HG03175 (cell line): Measurements from ENCODE around the gene PKHD1.

Experiments used
- ATAC-seq: cut with Tn5 transposase; IDR thresholded peaks from one replicate; pipeline ENCODE4 v1.9.1; 2021; ENCODE audit warnings: mild to moderate bottlenecking, moderate library complexity; ENCODE audit not compliant: unreplicated experiment

PKHD1 gene

DNA sequence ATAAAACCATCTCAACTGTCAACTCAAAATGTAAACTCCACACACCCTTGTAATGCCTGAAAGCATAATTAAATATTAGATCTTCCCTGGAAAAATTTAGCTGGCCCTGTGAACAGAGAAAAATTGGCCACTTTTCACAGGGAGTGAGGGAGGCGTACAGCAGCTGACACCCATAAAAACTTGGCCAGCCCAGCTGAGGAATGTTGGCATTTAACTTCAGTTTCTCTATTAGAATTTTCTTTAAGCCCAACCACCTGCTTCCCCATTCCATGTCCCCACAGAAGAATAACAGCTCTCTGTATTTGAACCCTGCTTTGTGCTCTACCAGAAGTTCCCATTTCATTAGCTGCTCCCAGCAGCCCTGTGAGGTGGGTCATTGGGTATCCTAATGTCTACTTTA is 41.0 kb downstream of the PKHD1 start:
- ATAC-seq = no peak

GRCh38 chr6:52045481-52045880 is 41.9 kb downstream of the PKHD1 start:
- ATAC-seq = no peak

DNA sequence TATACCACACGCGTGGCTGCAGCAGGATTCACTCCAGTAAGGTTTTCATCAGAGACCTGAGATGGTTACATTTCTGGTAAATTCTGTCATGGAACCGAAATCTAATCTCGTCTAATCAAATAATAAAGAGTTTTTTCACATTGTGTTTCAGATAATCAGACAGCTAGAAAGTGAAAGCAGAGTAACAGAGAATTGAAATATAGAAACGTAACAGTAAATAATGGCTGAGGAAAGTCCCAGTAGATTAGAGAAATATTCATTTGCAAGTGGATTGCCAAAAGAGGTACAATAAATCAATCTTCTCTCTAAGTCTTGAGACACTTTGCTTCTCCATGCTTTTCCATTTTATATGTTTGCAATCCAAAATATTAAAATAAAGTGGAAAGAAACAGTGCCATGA is 42.4 kb downstream of the PKHD1 start:
- ATAC-seq = no peak

DNA sequence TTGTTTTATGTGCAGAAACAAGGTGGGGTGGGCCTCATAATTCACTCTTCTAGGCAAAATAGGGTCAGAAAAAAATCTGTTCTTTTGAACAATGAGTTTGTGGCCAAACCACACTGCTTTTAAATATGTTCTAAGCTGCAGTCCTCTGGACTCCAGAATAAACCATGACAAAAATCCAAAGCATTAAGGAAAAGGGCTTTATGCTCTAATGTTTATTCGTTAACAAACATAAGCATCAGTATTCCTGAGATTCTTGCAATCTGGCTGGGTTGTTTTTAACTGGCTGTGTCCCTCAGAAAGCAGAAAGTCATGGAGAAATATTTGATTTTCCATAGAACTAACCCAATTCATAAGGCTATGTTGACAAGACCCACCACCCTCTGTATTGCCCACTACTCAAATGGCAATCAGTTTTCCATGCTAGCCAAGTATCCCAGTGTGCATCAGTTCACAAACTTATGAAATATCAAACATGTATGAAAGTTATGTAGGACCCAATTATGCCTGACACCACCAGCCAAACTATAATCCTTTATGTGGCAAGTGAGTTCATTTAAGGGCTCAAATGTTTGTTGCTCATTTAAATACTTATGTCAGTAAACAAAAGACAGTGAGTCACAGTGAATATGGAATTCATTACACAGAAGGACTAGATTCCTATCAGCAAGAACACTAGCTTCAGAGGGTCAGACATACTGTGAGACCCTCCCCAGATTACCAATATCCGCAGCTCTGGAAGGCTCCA is 45.1 kb downstream of the PKHD1 start:
- no peak for ATAC-seq

DNA sequence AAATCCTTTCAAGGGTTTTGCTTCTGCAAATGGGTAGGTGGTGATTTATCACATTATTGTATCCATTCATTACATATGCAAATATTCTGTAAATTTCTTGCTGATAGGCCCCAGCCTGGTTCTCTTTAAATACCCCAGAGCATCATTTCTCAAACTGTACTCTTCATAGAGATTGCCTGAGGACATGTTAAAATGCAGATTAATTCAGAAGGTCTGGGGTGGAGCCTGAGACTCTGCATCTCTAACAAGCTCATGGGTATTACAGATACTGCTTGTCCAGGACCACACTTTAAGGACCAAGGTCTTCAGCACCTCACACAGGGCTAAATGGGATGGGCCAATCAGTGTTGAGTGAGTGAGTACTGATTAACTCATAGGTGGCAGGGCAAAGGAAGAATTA is 46.3 kb downstream of the PKHD1 start:
- no peak for ATAC-seq

- ATAC-seq = no peak
These were observed 59.7 kb downstream of the PKHD1 start for GRCh38 chr6:52027699-52028098.

DNA sequence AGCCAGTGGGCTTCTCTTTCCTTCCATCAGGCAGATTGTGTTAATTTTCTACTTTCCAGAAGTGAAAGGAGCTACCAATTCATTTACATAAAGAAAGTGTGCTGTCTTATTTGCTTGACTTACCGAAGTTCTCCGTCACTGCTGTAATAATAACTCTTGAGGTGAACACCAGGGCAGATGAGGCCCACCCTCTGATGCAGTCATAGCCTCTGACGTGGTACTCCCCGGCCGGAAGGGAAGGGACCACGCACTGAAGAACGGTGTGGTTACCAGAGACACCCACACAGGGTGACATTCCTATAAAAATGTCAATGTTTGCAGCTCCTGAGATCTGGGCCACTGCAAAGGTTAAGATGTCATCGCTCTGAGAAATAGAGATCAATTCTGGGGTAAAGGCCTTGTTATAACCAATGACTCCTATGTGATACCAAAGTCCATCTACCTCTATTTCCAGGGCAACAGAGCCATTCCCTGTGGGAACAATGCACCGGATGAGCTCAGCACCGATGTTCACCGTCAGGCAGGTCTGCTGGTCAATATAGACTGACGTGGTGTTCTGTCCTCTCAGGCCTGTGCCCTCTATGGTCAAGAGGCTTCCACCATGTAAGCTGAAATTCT is 62.9 kb downstream of the PKHD1 start:
- no peak for ATAC-seq

DNA sequence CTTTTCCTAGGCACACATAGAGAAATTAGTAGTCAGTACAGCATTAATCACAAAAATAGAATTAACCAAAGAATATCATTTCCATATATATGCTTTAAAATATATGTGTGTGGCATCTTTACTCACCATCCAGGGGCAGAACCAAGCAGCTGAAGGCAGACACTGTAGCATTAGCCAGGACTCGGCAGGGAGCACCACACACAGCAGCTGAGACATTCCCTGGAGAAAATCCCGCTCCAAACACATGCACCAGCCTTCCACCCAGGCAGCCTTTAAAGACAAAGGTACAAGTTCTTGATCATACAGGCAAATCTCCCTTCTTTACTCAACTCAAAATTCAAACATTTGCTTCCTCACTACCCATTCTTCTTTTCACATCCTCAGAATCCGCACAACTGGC is 64.7 kb downstream of the PKHD1 start:
- ATAC-seq = no peak

GRCh38 chr6:52020945-52021570 is 66.4 kb downstream of the PKHD1 start:
- ATAC-seq = no peak

GRCh38 chr6:52019881-52020280 is 67.5 kb downstream of the PKHD1 start:
- ATAC-seq = no peak

- ATAC-seq = no peak
These were observed 68.3 kb downstream of the PKHD1 start for GRCh38 chr6:52019092-52019491.

- ATAC-seq = peak; percentile 74
These were observed 70.3 kb downstream of the PKHD1 start for GRCh38 chr6:52016915-52017748.

GRCh38 chr6:52015953-52016352 is 71.5 kb downstream of the PKHD1 start:
- peak; percentile 56 for ATAC-seq

GRCh38 chr6:52014391-52014790 is 73.0 kb downstream of the PKHD1 start:
- no peak for ATAC-seq

- ATAC-seq = no peak
These were observed 74.4 kb downstream of the PKHD1 start for GRCh38 chr6:52013035-52013434.

DNA sequence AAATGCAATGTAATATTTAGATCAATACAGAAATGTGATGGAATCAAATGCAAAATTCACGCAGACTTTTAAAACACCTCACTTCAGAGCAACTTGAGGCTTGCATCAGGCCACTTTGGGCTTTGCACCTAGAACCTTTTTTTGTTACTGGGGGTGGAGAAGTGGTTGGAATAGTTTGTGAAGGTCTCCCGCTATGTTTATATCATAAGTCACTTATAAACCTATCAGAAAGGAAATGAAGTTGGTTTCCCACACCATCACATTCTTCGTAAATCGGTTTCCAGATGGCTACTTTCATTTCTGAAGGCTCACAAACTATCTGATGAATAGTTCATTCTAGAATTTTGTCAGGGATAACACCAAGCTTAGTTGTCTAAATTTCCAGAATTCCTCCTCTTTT is 74.8 kb downstream of the PKHD1 start:
- ATAC-seq = no peak

- ATAC-seq = no peak
These were observed 76.6 kb downstream of the PKHD1 start for GRCh38 chr6:52010806-52011205.

GRCh38 chr6:52010145-52010544 is 77.3 kb downstream of the PKHD1 start:
- no peak for ATAC-seq

- no peak for ATAC-seq
These were observed 77.8 kb downstream of the PKHD1 start for GRCh38 chr6:52009466-52010140.

DNA sequence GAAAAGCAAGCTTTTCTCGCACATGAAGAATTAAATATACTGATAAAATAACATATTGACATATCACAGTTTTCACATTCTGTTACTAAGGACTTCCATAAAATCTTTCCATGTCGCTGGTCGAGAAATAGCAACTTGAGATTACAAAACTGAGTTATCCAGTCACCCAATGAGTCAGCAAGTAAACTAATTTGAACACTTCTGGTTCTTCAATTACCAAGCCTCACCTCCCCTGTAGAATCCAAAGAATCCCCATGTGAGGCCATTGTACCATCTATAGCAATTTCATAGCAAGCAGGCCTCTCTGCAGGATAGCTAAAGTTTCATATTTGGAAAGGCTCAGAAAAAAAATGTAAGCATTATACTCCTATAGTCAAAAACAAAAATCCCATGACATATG is 87.3 kb downstream of the PKHD1 start:
- no peak for ATAC-seq
